Right atrium auricular region (tissue), 2 donors: ENCODE measurements around the gene EPX. TPM values are rescaled to one million over a fixed set of nuclear protein-coding genes. Genes with fewer than 3 reads are reported as not detected.

ENCODE experiments used
- DNase-seq: peaks from one replicate; pipeline ENCODE4 v3.0.0-alpha.2; 2019; ENCODE audit warnings: low spot score
- H3K27ac ChIP-seq, 2 donors: fragments of 200-600 bp; sonication (generic); 1 replicate in 1 of 2; 2 replicates in 1 of 2; pipeline ENCODE4 v1.5.1; 2016 to 2019
- H3K27me3 ChIP-seq, 2 donors: fragments of 200-600 bp; sonication (generic); one replicate each; pipeline versions ENCODE4 v1.5.1 to v1.6.0; 2017 to 2019
- H3K36me3 ChIP-seq: fragments of 200-600 bp; sonication (generic); one replicate; pipeline ENCODE4 v1.5.1; 2016
- H3K4me1 ChIP-seq, 2 donors: fragments of 200-600 bp; sonication (generic); one replicate each; pipeline versions ENCODE4 v1.5.1 to v1.6.0; 2017 to 2019
- H3K4me3 ChIP-seq, 2 donors: fragments of 200-600 bp; sonication (generic); 1 replicate in 1 of 2; 2 replicates in 1 of 2; pipeline ENCODE4 v1.5.1; 2017 to 2019; ENCODE audit warnings: mild to moderate bottlenecking in 1 of 2, moderate library complexity in 1 of 2
- H3K9me3 ChIP-seq, 2 donors: fragments of 200-600 bp; sonication (generic); one replicate each; pipeline ENCODE4 v1.5.1; 2019
- CTCF ChIP-seq, 2 donors: fragments of 200-600 bp; sonication (generic); IDR thresholded peaks; one replicate each; pipeline ENCODE4 v1.5.1; 2019; ENCODE audit warnings: antibody characterized with exemption in 2 of 2
- total RNA-seq, 2 donors: library from RNA; depleted of rRNA; stranded (reverse); fragments of >200 nt; gene quantifications; one replicate each; pipeline ENCODE4 v1.1.0, GENCODE V29; 2016

Gene EPX
- total RNA-seq, 2 donors from 2014 or later = not detected

DNA sequence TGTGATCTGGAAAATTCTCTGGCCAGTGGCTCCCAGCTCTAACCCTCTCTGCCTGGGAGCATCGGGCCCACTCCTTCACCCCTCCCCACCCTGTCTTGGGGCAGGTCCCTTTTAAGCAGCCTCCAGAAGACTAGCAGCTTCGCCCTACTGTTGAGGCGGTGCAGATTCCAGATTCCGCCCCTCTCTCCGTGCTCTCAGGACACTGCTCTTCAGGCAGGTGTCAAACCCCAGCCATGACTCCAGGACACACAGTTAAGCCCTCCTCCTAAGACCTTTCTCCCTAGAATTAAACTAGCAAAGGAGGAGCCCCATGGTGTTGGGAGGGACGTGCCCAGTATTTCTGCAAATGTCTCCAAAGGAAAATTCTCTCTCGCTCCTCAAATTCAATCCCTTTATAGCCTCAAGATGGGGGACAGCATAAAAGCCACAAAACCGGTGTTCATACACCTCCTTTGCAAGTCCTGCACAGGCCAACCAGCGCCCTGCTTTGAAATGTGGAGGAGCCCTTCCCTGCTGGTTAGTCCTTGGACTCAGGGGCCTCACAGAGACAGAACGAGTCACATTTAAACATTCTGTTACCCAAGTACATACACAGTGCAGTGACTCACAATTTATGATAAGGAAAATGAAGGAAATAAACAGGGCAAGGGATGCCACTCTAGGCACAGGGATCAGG lies 53.0 kb downstream of the EPX start:
- Histone ChIP-seq H3K4me1 (peaks cover 0 to 11% of the 10 kb centered on the region in 2 donors), H3K27ac (no peak overlapping the region), H3K9me3 (no peaks in the 10 kb centered on the region), H3K27me3 (peaks cover 0 to 4% of the 10 kb centered on the region in 2 donors), H3K4me3 (no peak overlapping the region), H3K36me3 (no peaks in the 10 kb centered on the region)
- peak; percentile 9 for DNase-seq
- TF ChIP-seq CTCF (IDR thresholded peaks at IDR 0.05) = no peak

- no peak for TF ChIP-seq CTCF (IDR thresholded peaks at IDR 0.05)
- Histone ChIP-seq H3K36me3 (no peaks in the 10 kb centered on the region), H3K27ac (no peak overlapping the region), H3K27me3 (peaks cover 0 to 4% of the 10 kb centered on the region in 2 donors), H3K9me3 (no peaks in the 10 kb centered on the region), H3K4me1 (peaks cover 0 to 11% of the 10 kb centered on the region in 2 donors), H3K4me3 (no peak overlapping the region)
- DNase-seq = peak; percentile 36
Measured at GRCh38 chr17:58246104-58246740, 53.7 kb downstream of the EPX start.

DNA sequence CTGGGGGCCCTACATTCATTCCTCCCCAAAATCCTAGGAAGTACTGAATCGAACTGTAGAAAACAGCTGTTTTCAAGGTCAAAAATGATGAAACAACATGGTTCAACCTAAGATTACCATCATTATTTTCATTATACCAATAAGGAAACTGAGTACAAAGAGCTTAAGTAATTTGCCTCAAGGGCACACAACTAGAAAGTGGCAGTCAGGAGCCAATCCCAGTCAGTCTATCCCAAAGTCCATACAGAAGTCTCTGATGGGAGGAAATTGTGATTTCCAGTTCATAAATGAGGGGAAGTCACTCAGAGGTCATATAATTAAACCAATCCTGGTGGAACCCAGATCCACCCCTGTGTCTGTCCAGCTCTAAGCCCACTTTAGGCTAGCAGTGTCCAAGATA lies 54.3 kb downstream of the EPX start:
- Histone ChIP-seq H3K36me3 (no peaks in the 10 kb centered on the region), H3K27ac (no peak overlapping the region), H3K4me3 (no peak overlapping the region), H3K9me3 (no peaks in the 10 kb centered on the region), H3K4me1 (peaks cover 0 to 11% of the 10 kb centered on the region in 2 donors), H3K27me3 (peaks cover 0 to 4% of the 10 kb centered on the region in 2 donors)
- DNase-seq = no peak
- no peak for TF ChIP-seq CTCF (IDR thresholded peaks at IDR 0.05)

DNA sequence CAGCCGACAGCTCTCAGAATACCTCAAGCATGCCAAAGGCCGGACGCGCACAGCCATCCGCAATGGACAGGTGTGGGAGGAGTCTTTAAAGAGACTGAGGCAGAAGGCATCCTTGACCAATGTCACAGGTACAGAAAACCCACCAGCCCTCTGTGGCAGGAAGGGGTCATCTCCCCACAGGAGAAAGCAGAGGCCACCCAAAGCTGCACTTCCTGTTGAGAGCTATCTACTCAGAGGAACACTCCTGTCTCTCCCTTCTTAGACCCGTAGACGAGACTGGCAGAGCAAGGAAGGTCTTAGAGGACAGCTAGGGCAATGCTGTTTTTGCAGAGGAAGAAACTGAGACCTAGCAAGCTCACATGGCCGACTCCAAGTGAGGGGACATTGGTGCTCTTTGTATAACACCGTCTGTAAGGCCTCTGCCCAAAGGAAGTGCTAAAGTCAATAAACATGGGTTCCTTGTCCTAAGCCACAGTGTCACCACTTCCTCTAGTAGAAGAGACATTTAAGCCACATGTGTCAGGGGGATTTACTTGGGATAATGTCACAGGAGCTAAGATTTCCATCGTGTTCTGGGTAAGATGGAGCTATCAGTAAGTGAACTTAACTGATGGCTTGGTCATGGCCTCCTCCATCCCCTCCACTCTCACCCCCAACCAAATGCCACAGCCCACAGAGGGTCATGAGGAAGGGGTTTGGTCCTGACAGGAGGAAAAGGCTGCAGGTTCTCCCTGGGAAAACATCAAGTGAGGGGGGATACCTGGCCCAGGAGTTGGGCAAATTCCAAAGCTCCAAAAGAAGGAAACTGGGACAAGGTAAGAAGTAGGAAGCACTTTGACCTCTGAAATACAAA lies 55.2 kb downstream of the EPX start:
- Histone ChIP-seq H3K27me3 (peaks cover 0 to 4% of the 10 kb centered on the region in 2 donors), H3K36me3 (no peaks in the 10 kb centered on the region), H3K27ac (no peak overlapping the region), H3K9me3 (no peaks in the 10 kb centered on the region), H3K4me3 (no peak overlapping the region), H3K4me1 (peaks cover 0 to 11% of the 10 kb centered on the region in 2 donors)
- peak; percentile 42 for DNase-seq
- no peak for TF ChIP-seq CTCF (IDR thresholded peaks at IDR 0.05)

DNA sequence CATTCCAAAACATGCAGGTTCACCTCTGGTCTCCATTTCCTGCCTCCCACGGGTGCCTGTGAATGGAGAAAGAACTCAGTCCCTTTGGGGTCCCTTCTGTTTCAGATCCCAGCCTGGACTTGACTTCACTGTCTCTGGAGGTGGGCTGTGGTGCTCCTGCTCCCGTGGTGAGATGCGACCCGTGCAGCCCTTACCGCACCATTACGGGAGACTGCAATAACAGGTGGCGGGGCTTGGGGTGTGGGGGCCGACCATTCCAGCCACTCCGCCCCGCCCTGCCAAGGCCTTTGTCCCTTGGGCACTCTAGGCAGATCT lies 56.4 kb downstream of the EPX start:
- DNase-seq = no peak
- Histone ChIP-seq H3K9me3 (no peaks in the 10 kb centered on the region), H3K4me3 (peak overlapping the region in 1 of 2 donors; percentile 53), H3K36me3 (no peaks in the 10 kb centered on the region), H3K27me3 (peaks cover 0 to 4% of the 10 kb centered on the region in 2 donors), H3K27ac (no peak overlapping the region), H3K4me1 (peaks cover 0 to 11% of the 10 kb centered on the region in 2 donors)
- no peak for TF ChIP-seq CTCF (IDR thresholded peaks at IDR 0.05)
